SJSA1 (cell line): ENCODE data around the gene GPR78. TPM values are rescaled to one million over a fixed set of nuclear protein-coding genes. Genes with fewer than 3 reads are reported as not detected.

ENCODE experiments used
- DNase-seq, 2 experiments: peaks; one replicate each; pipeline ENCODE4 v3.0.0-alpha.2; 2015 to 2020; ENCODE audit warnings: low spot score in 2 of 2, low read depth in 1 of 2
- H3K27ac ChIP-seq: fragments of 250-450 bp; sonication (Bioruptor Pico); 2 replicates; pipeline ENCODE4 v1.5.1; 2020; ENCODE audit warnings: mild to moderate bottlenecking, moderate library complexity
- H3K27me3 ChIP-seq: fragments of 250-450 bp; sonication (Bioruptor Pico); replicated peaks from 2 replicates; pipeline ENCODE4 v1.5.1; 2020; ENCODE audit warnings: mild to moderate bottlenecking, moderate library complexity
- H3K36me3 ChIP-seq: fragments of 250-450 bp; sonication (Bioruptor Pico); 2 replicates; pipeline ENCODE4 v1.5.1; 2020; ENCODE audit warnings: mild to moderate bottlenecking
- H3K4me1 ChIP-seq: fragments of 250-450 bp; sonication (Bioruptor Pico); replicated peaks from 2 replicates; pipeline ENCODE4 v1.6.1; 2021; ENCODE audit warnings: mild to moderate bottlenecking
- H3K4me3 ChIP-seq: fragments of 250-450 bp; sonication (Bioruptor Pico); 2 replicates; pipeline ENCODE4 v1.5.1; 2020; ENCODE audit warnings: mild to moderate bottlenecking
- H3K9me3 ChIP-seq: fragments of 250-450 bp; sonication (Bioruptor Pico); replicated peaks from 2 replicates; pipeline ENCODE4 v1.5.1; 2020; ENCODE audit warnings: mild to moderate bottlenecking
- total RNA-seq: library from RNA; depleted of rRNA; stranded (reverse); fragments of >200 nt; shearing (Covaris generic); gene quantifications from 2 replicates; pipeline ENCODE4 v1.2.3, GENCODE V29; 2014

The GPR78 gene
- total RNA-seq, 1 experiment from 2014 or later, result 4.6 TPM

DNA sequence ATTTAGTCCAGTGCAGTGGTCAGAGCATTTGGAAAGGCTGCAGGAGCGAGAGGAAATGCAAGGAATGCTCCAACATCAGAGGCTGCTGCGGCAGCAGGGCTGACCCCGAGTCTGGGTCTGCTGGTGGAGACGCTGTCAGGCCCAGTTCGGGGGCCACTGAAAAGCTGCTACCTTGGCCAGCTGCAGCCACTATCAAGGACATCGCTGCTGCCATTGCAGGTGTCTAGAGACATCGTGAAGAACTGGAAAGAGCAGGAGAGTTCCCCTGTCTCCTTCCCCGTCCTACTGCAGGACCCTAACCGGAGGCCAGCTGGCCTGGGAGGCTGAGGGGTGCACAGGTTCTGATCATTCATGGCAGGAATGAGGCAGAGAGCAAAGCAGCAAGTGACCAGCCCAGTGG lies 29.5 kb upstream of the GPR78 start:
- no peak overlapping the region for H3K4me3 ChIP-seq
- H3K9me3 ChIP-seq, result no peaks in the 10 kb centered on the region
- no peak overlapping the region for H3K27ac ChIP-seq
- no peak for DNase-seq
- no peaks in the 10 kb centered on the region for H3K27me3 ChIP-seq
- no peaks in the 10 kb centered on the region for H3K36me3 ChIP-seq
- H3K4me1 ChIP-seq, result peaks cover 51% of the 10 kb centered on the region

- H3K9me3 ChIP-seq, result no peaks in the 10 kb centered on the region
- no peak overlapping the region for H3K27ac ChIP-seq
- H3K27me3 ChIP-seq, result no peaks in the 10 kb centered on the region
- peaks cover 49% of the 10 kb centered on the region for H3K4me1 ChIP-seq
- H3K36me3 ChIP-seq, result no peaks in the 10 kb centered on the region
- no peak for DNase-seq
- H3K4me3 ChIP-seq, result no peak overlapping the region
Measured at GRCh38 chr4:8552024-8552423, 28.2 kb upstream of the GPR78 start.

DNA sequence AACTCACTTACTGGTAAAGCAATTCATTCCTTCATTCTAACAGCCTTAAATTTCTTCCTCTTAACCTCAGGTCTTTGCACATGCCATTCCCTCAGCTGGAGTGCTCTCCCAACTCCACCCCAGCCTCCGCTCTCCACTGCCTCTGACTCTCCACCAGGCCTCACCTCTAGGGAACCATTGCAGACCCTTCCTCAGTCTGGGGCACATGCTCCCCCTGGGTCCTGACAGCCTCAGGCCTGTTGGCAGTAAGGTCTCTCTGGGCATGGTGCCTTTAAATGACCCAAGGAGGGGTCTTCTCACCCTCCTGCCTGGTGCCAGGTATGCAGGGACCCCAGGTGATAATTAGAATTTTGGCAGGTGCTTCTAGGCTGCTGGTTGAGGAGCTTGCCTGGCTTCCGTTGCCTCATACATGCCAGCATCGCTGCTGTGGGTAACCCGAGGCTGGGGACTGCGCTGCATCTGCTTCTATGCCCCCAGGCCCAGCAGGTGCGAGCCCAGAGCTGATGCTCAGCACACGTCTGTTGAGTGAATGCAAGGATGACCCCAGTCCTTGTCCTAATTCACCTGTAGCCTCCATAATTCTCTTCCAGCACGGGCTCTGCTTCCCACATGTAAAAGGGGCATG lies 27.5 kb upstream of the GPR78 start:
- Histone ChIP-seq H3K27me3 (no peaks in the 10 kb centered on the region), H3K4me3 (no peak overlapping the region), H3K4me1 (peaks cover 49% of the 10 kb centered on the region), H3K27ac (no peak overlapping the region), H3K36me3 (no peaks in the 10 kb centered on the region), H3K9me3 (no peaks in the 10 kb centered on the region)
- no peak for DNase-seq

DNA sequence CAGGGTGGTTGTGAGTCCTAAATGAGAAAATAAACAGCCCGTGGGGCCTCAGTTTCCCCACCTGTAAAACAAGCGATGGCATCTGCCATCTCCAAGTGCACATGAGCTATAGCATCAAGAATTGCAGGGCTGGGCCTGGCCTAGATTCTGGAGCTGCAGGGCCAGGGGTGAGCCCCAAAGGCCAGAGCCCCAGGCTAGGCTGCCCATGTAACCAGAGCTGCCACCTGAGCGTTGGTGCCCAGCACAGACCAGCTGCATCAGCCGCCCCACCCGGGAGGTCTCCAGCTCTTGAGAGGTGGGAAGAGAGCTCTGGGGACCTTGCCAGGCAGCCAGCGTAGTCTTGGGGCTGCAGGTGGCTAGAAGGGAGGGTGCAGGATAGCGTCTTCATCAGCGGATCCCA lies 27.0 kb upstream of the GPR78 start:
- DNase-seq, result no peak
- Histone ChIP-seq H3K9me3 (no peaks in the 10 kb centered on the region), H3K36me3 (no peaks in the 10 kb centered on the region), H3K4me3 (no peak overlapping the region), H3K4me1 (peaks cover 49% of the 10 kb centered on the region), H3K27ac (no peak overlapping the region), H3K27me3 (no peaks in the 10 kb centered on the region)

- no peaks in the 10 kb centered on the region for H3K36me3 ChIP-seq
- no peak overlapping the region for H3K4me3 ChIP-seq
- no peak overlapping the region for H3K27ac ChIP-seq
- no peaks in the 10 kb centered on the region for H3K9me3 ChIP-seq
- no peaks in the 10 kb centered on the region for H3K27me3 ChIP-seq
- H3K4me1 ChIP-seq, result peaks cover 49% of the 10 kb centered on the region
- DNase-seq, result no peak
Measured at GRCh38 chr4:8553991-8554405, 26.2 kb upstream of the GPR78 start.

DNA sequence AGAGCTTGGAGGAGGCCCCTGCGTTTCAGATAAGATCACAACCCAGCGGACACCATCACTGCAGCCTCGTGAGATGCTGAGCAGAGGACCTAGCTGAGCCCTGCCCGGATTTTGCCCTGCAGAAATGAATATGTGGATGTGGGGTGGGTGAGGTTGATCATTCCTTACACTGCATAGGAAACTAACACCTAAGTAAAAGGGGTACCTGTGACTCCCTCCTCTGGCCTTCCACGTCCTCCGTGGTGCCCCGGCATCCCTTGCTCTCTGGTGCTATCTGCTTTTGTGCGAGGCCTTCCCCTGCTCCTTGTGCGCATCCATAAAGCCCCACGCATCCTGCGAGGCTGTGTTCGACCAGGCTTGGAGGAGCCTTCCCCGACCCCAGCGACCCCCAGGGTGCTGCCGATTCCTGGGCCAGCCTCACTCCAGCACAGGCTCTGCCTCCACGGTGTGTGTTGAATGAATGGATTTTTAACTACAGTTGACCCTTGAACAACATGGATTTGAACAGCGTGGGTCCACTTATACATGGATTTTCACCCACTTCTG lies 25.6 kb upstream of the GPR78 start:
- H3K4me1 ChIP-seq, result peaks cover 49% of the 10 kb centered on the region
- no peak overlapping the region for H3K27ac ChIP-seq
- DNase-seq, result no peak
- H3K4me3 ChIP-seq, result no peak overlapping the region
- H3K27me3 ChIP-seq, result no peaks in the 10 kb centered on the region
- no peaks in the 10 kb centered on the region for H3K9me3 ChIP-seq
- H3K36me3 ChIP-seq, result no peaks in the 10 kb centered on the region

- Histone ChIP-seq H3K27ac (peak overlapping the region; percentile 82), H3K27me3 (no peaks in the 10 kb centered on the region), H3K4me3 (no peak overlapping the region), H3K9me3 (no peaks in the 10 kb centered on the region), H3K36me3 (no peaks in the 10 kb centered on the region), H3K4me1 (peaks cover 60% of the 10 kb centered on the region)
- no peak for DNase-seq
Measured at GRCh38 chr4:8555716-8556115, 24.5 kb upstream of the GPR78 start.

GRCh38 chr4:8556341-8557150 lies 23.6 kb upstream of the GPR78 start:
- DNase-seq, result peak; percentile 72 to 85
- Histone ChIP-seq H3K27me3 (no peaks in the 10 kb centered on the region), H3K4me1 (peaks cover 63% of the 10 kb centered on the region), H3K9me3 (no peaks in the 10 kb centered on the region), H3K4me3 (no peak overlapping the region), H3K27ac (peak overlapping the region; percentile 82), H3K36me3 (no peaks in the 10 kb centered on the region)

DNA sequence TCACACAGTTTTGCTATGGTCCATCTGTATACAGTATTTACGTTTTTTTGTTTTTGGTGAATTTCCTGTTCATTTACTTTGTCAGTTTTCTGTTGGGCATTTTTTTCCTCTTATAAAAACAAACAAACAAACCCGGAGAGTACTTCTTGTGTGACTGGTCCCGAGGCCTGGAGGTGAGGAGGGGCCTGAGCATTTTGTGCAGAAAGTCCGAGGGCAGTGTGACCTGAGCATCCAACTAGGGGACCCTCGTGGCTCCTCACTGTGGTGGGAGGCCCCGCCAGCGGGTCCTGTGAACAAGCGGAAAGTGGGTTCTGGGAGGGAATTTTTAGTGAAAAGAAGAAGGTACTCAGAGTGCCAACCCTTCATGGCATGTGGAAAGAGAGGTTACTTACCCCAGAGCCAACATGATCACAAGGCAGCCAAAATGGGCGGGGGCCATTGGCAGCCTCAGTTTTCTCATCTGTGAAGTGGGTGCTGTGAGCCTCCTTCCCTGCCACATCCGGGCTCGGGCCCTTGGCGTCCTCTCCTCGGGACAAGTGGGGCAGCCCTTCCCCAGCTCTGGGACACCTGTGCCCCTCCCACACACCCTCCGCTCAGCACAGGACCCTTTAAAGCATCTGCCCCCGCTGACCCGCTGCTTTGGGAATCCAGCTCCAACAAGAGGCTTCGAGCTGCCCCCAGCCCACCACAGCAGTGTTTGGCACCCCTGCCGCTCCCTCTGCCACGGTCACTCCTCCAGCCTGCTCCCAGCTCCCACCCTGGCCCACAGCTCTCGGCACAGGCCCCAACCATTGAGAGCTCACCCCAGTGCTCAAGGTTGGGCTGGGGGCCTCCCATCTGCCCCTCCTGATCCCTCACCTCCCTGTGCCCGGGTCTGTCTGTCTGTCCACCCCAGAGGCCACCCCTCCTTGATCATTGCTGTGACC lies 22.8 kb upstream of the GPR78 start:
- no peak for DNase-seq
- Histone ChIP-seq H3K4me3 (no peak overlapping the region), H3K27ac (peak overlapping the region; percentile 82), H3K27me3 (no peaks in the 10 kb centered on the region), H3K36me3 (no peaks in the 10 kb centered on the region), H3K9me3 (no peaks in the 10 kb centered on the region), H3K4me1 (peaks cover 66% of the 10 kb centered on the region)

GRCh38 chr4:8558080-8558960 lies 21.9 kb upstream of the GPR78 start:
- H3K4me1 ChIP-seq, result peaks cover 66% of the 10 kb centered on the region
- no peaks in the 10 kb centered on the region for H3K36me3 ChIP-seq
- peak overlapping the region; percentile 82 for H3K27ac ChIP-seq
- H3K9me3 ChIP-seq, result no peaks in the 10 kb centered on the region
- DNase-seq, result peak; percentile 55 to 87
- no peak overlapping the region for H3K4me3 ChIP-seq
- H3K27me3 ChIP-seq, result no peaks in the 10 kb centered on the region

GRCh38 chr4:8559011-8559410 lies 21.2 kb upstream of the GPR78 start:
- peaks cover 66% of the 10 kb centered on the region for H3K4me1 ChIP-seq
- peak overlapping the region; percentile 82; the same call in 1 of the 2 replicates for H3K27ac ChIP-seq
- H3K4me3 ChIP-seq, result no peak overlapping the region
- no peaks in the 10 kb centered on the region for H3K27me3 ChIP-seq
- no peaks in the 10 kb centered on the region for H3K36me3 ChIP-seq
- no peaks in the 10 kb centered on the region for H3K9me3 ChIP-seq
- no peak for DNase-seq

GRCh38 chr4:8559524-8560264 lies 20.5 kb upstream of the GPR78 start:
- no peak for DNase-seq
- Histone ChIP-seq H3K9me3 (no peaks in the 10 kb centered on the region), H3K4me3 (no peak overlapping the region), H3K36me3 (no peaks in the 10 kb centered on the region), H3K27ac (peak overlapping the region; percentile 29), H3K4me1 (peaks cover 66% of the 10 kb centered on the region), H3K27me3 (no peaks in the 10 kb centered on the region)
